ENCODE data around the gene C2CD4B.

DNA sequence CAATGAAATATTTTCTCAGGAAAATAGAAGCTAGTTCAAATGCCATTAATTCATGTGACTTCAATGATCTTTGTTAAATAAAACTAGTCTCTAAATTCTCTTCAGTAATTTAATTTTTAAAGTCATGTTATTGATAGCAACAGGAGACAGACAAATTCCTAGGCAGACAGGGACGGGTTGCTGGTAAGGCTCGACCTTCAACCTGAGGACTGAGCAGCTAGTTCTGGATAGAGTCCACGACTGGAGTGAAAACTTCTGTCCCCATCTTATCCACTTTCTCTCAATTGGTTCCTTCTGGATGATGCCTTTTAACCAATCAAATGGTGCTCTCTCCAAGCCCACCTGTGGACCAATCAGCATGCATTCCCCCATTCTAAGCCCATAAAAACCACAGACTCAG is 43.8 kb upstream of the C2CD4B start:
- TF ChIP-seq, protein P1, sequence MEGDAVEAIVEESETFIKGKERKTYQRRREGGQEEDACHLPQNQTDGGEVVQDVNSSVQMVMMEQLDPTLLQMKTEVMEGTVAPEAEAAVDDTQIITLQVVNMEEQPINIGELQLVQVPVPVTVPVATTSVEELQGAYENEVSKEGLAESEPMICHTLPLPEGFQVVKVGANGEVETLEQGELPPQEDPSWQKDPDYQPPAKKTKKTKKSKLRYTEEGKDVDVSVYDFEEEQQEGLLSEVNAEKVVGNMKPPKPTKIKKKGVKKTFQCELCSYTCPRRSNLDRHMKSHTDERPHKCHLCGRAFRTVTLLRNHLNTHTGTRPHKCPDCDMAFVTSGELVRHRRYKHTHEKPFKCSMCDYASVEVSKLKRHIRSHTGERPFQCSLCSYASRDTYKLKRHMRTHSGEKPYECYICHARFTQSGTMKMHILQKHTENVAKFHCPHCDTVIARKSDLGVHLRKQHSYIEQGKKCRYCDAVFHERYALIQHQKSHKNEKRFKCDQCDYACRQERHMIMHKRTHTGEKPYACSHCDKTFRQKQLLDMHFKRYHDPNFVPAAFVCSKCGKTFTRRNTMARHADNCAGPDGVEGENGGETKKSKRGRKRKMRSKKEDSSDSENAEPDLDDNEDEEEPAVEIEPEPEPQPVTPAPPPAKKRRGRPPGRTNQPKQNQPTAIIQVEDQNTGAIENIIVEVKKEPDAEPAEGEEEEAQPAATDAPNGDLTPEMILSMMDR (IDR thresholded peaks at IDR 0.05) = no peak
- no peak for TF ChIP-seq POLR2A (IDR thresholded peaks at IDR 0.05)
- no peak for TF ChIP-seq POLR2AphosphoS5 (IDR thresholded peaks at IDR 0.05)

Measured in breast epithelium (tissue), 3 donors.